ENCODE measurements around the gene CERS1.

CERS1 gene

DNA sequence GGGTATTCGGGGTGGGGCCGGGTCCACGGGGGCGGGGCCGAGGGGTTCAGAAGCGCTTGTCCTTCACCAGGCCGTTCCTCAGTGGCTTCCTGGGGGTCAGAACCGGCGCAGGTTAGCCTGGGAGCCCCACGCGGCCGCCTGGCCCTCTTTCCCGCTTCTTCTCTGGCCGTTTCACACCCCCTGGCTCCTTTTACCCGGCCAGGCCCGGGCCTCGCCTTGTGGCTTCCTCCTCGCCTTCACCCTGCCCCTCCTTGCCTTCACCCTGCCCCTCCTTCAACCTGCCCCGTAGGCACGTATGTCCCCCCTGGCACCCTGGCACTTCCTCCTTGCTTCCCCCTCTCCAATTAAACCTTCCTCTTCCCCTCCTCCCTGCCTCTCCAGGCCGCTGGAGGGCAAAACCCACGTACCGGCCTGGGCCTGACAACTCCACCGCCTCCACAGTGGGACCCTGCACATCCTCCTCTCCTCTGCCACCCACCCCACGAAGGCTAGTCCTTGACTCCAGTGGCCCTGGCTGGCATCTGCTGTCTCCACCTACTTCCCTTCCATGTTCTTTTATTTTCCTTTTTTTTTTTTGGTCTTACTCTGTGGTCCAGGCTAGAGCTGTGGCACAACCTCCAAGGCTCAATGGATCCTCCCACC is 25.3 kb downstream of the CERS1 start:
- DNase-seq = no peak

DNA sequence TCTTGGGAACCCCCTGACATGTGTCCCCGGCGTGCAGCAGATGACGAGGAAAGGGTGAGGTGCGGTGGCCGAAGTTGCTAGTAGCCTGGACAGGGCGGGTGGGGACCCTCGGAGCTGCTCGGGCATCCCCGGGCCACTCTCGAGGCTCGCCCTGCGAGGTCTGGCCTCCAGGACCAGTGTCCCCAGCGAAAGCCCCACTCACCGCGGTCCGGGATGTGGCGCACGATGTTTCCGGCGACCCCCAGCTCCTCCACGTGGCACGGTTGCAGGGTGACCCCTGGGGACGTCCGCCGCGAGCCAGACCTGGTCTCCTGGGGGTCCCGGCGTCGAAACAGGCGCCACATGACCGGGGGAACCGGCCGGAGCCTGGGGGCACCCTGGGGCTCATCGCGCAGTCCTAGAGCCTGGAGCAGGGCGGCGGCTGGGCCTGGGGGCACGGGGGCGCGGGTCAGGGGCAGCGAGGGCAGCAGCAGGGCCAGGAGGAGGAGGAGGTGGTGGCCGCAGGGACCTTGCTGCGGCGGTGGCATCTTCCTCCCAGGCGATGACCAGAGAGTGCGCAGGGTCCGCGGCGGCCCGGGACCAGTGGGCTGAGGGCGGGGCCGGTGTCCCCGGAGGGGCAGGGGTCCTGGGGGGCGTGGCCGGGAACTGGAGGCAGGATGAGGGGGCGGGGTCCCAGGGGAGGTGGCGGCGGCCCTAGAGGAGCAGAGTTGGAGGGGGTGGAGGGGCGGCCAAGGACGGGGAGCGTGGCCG is 26.0 kb downstream of the CERS1 start:
- no peak for DNase-seq

DNA sequence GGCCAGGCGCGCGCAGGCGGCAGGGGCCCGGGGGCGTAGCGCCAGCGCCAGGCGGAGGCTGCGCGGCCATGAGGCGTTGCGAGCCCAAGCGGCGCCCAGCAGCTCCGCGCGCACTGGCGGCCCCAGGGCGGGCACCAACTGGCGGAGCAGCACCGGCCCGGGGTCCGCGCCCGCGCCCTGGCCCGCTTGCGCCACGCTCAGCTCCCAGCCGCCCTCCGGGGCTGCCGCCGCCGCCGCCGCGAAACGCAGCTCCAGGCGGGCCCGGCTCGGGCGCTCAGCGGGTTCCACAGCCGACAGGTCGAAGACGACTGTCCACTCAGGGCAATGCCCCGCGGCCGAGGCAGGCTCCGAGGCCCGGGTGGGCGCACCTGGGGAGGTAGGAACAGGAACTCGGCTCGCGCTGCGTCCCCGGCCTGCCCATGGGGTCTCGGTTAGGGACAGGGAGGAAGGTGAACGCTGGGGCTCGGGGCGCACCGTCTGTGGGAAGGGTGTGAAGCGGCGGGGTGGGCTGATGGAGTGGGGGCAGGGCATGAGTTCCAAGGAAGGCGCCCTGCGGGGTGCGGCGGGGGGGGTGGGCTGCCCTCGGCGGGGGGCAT is 26.8 kb downstream of the CERS1 start:
- DNase-seq = no peak

DNA sequence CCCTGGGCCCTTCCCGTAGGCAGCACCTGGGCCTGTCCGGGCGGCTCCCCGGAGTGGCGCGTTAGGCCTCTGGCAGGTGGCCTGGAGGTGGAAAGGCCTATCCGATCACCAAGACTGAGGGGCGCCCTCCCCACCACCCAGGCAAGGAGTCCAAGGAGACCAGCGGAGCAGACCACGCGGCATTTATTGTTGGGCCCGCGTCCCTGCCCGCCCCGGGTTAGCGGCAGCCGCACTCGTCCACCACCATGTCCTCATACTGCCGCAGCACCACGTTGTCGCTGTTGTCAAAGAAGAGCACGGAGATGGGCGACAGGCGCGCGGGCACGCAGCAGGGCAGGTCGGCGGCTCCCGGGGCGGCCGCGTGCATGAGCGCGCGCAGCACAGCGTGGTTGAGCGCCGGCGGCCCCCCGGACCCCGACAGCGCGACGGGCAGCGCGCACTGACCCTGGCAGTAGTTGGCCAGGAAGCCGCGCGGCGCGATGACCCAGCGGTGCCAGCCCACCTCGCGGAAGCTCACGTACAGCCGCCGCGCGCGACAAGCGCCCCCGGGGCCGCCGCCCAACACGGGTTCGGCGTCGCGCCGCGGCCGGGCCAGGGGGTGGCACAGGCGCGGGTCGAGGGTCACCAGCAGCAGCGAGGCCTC is 27.5 kb downstream of the CERS1 start:
- DNase-seq = no peak

DNA sequence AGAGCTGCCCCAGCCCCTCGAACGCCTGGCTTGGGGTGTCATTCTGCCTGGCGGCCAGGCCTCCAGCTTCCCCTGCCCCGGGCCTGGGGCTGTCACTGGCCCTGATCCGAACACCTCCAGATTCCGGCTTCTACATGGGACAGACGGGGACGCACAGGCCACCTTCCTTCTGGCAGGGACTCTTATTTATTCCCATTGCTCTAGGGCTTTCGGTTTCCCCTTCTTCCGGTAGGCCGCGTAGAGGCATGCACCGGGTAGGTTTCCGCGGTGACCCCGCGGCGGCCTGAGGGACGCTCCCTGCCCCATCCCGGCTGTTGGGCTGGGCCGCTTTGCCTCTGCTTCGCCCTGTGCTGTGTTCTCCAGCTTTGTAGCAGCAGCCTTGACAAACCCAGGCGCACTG is 28.2 kb downstream of the CERS1 start:
- no peak for DNase-seq

DNA sequence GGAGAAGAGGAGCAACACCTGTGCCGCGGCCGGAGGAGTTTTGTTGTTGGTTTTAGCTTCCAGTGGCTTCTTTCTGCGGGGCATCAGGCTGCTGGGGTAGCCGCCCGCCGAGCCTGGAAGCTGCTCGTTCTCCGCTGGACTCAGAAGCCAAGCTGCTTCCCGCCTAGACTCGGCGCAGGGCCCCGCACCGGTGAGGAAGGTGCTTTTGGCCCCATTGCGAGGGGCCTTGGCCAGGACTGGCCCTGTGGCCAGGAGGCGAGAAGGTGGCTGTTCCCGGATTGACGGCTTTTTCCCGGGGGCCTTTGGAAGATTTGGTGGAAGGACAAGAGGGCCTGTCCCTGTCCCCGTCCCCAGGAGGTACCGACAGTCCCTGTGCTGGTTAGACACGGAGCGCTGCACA is 28.8 kb downstream of the CERS1 start:
- DNase-seq = no peak

DNA sequence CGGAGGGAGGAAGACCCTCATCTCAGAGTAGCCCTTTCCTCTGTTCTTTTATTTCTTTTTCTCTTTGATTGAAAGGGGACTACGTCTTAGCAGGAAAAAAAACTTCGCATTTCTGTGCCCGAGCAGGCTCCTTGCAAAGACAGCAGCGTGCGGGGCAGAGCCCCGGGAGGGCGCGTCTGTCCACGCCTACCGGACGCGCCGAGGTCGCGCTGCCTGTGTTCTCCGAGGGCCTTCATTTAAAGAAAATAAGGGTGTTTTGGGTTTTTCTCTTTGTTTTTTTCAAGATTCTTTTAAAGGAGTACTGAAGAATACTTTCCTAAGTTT is 29.2 kb downstream of the CERS1 start:
- DNase-seq = no peak

DNA sequence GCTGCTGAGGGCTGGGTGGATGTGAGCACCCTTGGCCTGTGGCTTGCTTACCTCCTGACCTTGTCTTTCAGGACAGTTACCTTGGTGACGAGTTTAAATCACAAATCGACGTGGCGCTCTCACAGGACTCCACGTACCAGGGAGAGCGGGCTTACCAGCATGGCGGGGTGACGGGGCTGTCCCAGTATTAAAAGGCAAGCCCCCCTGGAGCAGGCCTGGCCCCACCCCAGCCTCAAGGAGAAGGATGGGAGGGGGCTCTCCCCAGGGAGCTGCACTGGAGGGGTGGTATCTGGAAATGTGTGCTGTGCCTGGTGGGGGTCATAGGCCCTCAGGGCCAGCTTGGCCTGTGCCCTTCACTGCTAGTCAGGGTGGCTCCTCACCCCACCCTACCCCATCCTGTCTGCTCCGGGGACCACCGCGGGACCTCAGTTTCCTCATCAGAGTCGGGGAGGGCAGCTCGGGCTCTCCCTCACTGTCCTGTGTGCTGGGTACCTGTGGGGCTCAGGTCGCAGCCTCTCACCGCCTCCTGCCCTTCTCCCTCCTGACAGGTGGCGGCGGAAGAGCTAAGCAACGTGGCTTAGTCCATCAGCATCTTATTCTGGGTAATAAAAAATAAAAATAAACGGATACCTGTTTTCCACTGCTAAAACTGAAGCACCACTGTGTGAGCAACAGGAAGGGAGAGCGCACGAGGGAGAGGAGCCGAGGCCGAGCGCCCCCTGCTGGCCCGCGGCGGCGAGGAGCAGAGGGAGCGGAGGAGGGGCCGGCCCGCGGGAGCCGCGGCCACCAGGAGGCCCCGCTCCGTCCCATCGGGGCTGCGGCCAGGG is 29.8 kb downstream of the CERS1 start:
- DNase-seq = peak; percentile 27 to 40

DNA sequence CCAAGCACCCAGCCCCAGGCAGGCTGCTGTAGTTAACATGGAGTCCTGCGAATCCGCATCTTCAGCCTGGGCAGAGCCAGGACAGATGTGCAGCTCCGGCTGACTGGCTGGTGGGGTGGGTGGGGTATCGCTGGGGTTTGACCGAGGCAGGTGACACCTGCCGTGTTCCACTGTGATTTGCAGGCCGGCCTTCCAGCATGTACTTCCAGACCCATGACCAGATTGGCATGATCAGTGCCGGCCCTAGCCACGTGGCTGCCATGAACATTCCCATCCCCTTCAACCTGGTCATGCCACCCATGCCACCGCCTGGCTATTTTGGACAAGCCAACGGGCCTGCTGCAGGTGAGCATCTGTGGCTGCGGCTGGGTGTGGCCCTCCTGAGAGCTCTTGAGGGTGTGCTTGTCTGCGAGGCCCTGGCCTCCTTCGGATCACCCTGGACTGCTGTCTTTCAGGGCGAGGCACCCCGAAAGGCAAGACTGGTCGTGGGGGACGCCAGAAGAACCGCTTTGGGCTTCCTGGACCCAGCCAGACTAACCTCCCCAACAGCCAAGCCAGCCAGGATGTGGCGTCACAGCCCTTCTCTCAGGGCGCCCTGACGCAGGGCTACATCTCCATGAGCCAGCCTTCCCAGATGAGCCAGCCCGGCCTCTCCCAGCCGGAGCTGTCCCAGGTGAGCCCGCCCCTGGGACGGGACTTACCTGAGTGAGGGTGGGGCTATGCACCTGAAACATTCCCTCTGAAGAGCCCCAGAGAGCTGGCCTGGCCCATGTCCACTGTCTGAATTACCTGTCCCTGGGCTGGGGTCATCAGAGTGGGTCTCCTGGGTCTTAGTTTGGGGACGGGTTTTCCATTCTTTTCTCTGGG is 30.6 kb downstream of the CERS1 start:
- no peak for DNase-seq

DNA sequence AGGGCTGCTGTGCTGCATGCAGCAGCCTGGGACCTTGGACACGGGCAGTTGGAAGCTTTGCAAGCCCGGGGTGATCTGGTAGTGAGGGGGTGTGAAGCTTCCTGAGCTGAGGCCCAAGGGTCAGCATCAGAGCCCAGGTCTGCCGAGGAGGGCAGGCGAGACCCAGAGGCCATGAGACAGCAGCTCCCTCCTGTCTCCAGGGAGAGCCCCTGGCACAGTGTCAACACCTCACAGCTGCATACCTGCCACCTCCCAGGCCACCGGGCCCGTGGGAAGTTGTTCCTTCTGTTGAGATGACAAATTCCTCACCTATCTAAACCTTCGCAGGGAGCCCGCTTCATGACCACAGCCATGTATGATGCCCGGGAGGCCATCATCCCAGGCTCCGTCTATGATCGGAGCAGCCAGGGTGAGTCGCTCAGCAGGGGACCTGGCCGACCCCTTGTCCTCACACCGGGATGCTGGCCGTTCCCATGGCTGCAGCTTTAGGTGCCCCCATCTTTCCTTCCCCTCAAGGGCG is 32.1 kb downstream of the CERS1 start:
- no peak for DNase-seq

DNA sequence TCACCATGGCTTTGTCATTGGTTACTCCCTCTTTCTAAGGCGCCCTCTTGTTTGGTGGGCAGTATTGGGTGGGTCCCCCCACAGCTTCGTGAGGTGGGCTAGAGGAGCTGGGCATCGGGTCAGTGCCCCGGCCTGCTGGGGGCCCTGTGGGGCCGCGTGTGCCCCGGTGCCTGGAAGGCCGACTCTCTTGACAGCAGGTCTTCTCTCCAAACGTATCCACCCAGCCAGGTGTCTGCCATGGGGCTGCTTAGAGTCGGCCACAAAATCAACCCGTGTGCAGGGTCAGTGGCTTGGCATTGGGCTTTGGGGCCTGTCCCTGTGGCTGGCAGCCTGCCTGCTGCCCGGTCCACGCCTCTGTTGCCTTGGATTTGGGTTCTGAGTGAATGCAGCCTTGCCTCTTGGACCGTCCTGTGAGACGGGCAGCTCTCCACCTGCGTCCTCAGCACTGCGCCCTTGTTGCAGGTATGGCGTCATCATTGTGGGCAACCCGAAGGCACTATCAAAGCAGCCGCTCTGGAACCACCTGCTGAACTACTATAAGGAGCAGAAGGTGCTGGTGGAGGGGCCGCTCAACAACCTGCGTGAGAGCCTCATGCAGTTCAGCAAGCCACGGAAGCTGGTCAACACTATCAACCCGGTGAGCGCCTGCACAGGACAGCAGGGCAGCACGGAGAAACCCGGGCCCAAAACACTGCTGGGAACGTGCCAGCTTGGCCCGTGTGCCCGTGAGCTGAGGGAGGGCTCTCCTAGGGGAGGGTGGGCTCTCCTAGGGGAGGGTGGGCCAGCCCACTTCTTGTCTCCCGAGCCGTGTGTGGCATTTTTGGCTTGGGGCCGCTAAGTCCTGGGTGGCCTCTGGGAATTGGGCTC is 32.7 kb downstream of the CERS1 start:
- DNase-seq = no peak

DNA sequence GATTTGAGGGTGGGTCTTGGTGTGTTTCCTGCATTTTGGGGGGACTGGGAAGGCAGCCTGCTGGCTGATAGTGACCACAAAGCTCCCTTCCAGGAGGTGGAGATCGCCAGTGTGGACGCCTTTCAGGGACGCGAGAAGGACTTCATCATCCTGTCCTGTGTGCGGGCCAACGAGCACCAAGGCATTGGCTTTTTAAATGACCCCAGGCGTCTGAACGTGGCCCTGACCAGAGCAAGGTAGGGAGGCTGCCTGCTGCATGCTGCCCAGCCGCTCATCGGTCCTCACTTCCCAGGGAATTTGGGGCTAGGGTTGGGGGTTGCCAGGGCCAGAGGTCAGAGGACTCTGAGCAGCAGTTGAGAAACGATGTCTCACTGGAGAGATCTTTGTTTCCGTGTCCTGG is 34.0 kb downstream of the CERS1 start:
- DNase-seq = no peak

DNA sequence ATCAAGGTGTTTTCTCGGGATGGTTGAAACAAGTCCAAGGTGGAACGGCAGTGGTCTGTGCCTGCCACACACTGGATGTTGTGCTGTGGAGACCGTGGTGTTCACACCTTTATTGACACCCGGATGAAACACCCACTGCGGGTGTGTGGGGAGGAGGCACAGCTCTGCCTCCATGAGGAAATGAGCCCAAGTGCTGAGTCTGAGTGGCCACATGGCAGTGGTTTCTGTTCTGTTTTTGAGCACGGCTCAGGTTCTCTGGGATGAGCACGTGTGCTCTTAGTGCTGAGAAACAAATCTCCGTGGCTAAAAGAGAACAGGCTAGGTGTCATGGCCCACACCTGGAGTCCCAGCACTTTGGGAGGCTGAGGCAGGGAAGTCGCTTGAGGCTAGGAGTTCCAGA is 34.7 kb downstream of the CERS1 start:
- DNase-seq = no peak

DNA sequence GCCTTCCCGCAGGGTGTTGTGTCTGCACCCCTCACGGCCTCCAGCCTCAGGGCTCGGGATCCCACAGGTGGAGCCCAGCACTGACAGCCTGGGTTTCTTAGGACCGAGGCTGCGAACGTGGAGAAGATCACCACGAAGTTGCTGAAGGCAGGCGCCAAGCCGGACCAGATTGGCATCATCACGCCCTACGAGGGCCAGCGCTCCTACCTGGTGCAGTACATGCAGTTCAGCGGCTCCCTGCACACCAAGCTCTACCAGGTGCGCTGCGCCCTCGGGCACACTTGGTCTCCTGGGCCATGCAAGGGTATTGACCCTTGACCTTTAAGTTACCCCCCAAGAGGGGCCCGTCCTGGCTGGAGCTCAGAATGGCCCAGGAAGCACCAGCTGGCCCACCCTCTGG is 35.2 kb downstream of the CERS1 start:
- no peak for DNase-seq

DNA sequence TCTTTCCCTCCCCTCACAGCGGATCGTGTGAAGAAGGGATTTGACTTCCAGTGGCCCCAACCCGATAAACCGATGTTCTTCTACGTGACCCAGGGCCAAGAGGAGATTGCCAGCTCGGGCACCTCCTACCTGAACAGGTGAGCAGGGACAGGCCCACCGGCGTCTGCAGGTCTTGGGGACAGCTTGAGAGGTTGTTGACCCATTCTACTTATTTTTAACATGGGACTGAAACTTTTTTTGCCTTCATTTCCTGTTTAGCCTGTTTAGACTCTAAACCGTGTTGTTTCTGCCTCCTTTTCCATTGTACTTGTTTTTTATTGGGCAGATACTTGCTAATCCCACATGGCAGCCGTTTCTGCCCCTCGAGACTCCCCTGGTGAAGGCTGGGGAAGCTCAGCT is 35.7 kb downstream of the CERS1 start:
- no peak for DNase-seq

DNA sequence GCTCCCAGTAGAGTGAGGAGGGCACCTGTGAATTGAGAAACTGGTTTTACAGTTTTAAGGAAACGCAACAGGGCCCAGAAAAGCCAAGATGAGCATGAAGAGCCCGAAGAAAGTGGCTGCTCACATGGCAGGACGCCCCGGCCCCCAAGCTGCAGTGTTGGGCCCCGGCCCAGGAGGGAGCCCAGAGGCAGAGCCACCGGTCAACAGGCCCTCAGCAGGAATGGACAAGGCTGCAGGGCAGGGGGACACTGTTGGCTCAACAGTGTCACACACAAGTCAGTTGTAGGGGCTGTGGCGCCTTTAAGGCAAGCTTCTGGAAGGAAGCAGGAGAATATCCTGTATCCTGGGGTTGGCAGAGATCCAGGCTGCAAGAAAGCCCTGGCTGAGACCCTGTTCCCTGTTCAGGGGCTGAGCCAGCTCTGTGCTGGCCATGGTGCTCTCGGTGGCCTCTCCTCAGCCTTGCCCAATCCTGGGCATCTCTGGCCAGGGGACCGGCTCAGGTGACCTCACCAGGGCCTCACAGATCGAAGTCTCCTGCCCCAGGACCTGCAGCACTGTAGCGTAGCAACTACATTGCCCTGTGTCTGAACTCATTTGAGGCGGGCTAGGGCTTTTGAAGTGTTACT is 36.2 kb downstream of the CERS1 start:
- no peak for DNase-seq

DNA sequence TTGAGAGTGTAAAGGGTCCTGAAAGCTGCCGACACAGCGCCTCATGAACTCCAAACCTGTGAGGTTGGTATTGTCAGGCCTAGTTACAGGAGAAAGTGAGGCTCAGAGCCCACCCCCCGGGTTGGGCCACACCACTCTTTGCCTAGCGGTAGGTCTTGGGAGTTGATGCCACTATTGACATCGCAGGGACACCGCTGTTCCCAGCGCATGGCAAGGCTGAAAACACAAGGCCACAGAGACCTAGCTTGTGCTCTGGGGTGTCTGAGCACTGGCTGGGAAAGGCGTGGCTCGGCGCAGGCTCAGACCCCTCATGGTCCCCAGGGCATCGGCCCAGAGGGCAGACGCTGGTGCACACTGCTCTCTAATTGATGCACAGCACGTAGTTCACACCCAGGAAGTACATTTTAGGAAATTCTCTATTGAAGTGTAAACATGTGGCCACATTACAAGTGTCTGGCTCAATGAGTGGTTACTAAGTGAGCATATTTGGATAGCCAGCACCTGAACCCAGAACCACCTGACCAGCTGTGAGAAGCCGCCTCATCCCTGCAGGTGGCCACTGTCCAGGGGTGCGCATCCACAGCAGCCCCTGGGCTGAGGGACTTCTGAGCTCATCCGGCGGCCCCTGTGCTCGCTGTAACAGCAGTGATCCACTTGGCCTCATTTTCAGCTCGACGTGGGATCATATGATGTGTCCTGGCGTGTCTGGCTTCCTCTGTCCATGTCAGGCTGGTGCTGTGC is 36.9 kb downstream of the CERS1 start:
- DNase-seq = no peak

DNA sequence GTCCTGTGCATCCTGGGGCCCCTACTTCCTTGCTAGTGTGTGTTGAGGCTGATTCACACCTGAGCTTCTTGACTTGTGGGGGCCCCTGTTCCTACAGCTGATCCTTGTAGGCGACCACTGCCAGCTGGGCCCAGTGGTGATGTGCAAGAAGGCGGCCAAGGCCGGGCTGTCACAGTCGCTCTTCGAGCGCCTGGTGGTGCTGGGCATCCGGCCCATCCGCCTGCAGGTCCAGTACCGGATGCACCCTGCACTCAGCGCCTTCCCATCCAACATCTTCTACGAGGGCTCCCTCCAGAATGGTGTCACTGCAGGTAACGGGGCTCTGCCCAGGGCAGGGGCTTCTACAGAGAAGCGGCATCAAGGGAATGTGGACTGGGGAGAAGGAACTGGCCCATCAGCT is 38.7 kb downstream of the CERS1 start:
- DNase-seq = no peak

DNA sequence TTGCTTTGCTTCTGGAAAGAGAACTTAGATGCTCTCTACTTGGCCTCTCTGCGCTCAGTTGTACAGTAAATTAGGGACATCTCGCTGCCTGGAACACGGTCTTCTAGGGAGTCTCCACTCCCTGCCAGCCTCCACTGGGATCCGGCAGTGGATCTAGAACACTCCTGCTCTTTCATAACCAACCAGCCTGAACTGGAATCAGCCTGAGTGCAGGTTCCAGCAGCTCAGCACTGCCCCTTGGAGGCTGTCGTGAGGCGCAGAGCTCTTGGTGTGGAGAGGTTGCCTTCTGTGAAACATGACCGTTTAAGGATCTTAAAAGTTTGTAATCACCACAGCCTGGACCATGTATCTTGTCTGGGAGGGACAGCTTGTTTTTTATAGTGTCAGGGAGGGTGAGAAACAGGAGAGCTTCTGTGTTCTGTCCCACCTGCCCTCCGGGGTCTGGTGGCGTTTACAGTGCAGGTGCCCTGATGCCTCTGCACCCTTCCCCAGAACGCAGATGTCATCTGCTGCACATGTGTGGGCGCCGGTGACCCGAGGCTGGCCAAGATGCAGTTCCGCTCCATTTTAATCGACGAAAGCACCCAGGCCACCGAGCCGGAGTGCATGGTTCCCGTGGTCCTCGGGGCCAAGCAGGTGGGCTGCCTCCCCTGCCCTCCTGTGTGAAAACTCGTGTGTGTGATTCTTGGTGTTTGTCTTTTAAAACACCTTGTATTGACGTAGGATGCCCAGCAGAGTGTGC is 39.4 kb downstream of the CERS1 start:
- peak in 1 of 2 experiments; percentile 13 for DNase-seq

All from SHP77 (cell line).